H1 (cell line): Measurements from ENCODE around the gene SMTN. TPM values are rescaled to one million over a fixed set of nuclear protein-coding genes. Genes with fewer than 3 reads are reported as not detected.

Source experiments
- CBX8 ChIP-seq: fragments of 300-800, 300-1000 bp; sonication (generic); IDR thresholded peaks from 2 replicates; pipeline ENCODE4 v1.7.1; 2016; ENCODE audit warnings: low read depth, low read length, borderline replicate concordance
- SP2 ChIP-seq: IDR thresholded peaks from 2 replicates; pipeline ENCODE4 v1.6.1; 2012; ENCODE audit warnings: mild to moderate bottlenecking, low read length, inconsistent platforms
- polyA plus RNA-seq, 7 experiments: library from polyadenylated mRNA; depleted of rRNA in 3 of 7; stranded (reverse) in 5 of 7; unstranded in 2 of 7; fragments of >200 nt in 5 of 7; fragments of 200-250 nt in 2 of 7; gene quantifications; 1 replicate in 5 of 7; 2 replicates in 1 of 7; 4 replicates in 1 of 7; pipeline versions ENCODE4 v1.2.1 to v1.2.3, GENCODE V29; 2011 to 2013; ENCODE audit warnings: missing spikeins in 2 of 7, mixed read lengths in 2 of 7
- total RNA-seq: library from RNA; stranded (reverse); fragmentation: NEBNext Ultra II Directional; extraction: Animal tissue kit (Norgen Biotek cat#: 25700); gene quantifications from 2 replicates; pipeline ENCODE4 v1.2.1, GENCODE V29; 2021
- TF ChIP-seq, protein P1 (sequence below): IDR thresholded peaks from 2 replicates; pipeline ENCODE4 v1.6.1; 2011; ENCODE audit warnings: low read length, improper control_type of control experiment

SMTN gene
- total and polyA plus RNA-seq, 2 of the 8 experiments (the other 6 are each of a cell fraction or from before 2014, with no cell fraction given), result 12.3 to 20.8 TPM

DNA sequence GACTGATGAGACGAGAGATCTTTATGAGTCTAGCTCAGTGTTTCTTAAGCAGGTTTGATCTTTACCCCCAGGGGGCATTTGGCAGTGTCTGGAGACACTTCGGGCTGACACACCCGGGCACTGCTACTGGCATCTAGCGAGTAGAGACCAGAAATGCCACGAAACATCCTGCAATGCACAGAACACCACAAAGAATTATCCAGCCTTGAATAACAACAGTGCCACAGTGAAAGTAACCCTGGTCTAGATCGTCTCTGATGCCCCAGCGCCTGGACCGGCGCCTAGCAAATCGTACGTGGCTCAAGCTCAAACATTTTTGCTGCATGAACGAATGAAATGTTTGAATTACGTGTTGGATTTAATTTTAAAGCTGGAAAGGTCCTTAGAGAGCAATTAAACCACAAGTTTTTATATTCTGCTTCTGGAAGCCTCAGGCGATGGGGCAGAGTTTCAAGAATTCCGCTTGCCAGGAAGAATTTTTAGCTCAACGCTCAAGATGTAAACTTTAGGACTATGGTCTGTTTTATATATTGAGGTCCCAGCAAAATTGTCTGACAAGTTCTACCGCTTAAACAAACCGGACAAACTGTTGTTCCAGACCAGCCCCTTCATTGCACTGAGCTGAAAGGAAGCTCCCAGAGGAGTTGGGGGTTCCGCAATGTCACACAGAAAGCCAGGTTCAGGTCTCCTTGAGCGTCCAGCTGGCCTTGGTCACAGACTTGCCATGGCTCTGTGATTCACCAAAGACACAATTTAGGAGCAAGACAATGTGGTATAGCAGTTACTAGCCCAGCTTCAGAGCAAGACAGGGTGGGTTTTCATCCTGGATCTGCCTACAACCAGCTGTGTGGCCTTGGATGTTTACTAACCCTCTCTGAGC, 44.2 kb upstream of the SMTN start (continued):
- TF ChIP-seq, protein P1, sequence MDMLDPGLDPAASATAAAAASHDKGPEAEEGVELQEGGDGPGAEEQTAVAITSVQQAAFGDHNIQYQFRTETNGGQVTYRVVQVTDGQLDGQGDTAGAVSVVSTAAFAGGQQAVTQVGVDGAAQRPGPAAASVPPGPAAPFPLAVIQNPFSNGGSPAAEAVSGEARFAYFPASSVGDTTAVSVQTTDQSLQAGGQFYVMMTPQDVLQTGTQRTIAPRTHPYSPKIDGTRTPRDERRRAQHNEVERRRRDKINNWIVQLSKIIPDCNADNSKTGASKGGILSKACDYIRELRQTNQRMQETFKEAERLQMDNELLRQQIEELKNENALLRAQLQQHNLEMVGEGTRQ, result no peak
- TF ChIP-seq CBX8 (no peak), SP2 (no peak)
